Airway epithelial cell (primary cell): ENCODE measurements around the gene SMARCC2. TPM values are rescaled to one million over a fixed set of nuclear protein-coding genes. Genes with fewer than 3 reads are reported as not detected.

Experiments
- total RNA-seq: library from RNA; depleted of rRNA; stranded (reverse); fragments of >200 nt; gene quantifications from 2 replicates; pipeline ENCODE4 v1.2.3, GENCODE V29; 2015

Gene SMARCC2
- total RNA-seq = 22.7 and 28.4 TPM in 2 replicates

DNA sequence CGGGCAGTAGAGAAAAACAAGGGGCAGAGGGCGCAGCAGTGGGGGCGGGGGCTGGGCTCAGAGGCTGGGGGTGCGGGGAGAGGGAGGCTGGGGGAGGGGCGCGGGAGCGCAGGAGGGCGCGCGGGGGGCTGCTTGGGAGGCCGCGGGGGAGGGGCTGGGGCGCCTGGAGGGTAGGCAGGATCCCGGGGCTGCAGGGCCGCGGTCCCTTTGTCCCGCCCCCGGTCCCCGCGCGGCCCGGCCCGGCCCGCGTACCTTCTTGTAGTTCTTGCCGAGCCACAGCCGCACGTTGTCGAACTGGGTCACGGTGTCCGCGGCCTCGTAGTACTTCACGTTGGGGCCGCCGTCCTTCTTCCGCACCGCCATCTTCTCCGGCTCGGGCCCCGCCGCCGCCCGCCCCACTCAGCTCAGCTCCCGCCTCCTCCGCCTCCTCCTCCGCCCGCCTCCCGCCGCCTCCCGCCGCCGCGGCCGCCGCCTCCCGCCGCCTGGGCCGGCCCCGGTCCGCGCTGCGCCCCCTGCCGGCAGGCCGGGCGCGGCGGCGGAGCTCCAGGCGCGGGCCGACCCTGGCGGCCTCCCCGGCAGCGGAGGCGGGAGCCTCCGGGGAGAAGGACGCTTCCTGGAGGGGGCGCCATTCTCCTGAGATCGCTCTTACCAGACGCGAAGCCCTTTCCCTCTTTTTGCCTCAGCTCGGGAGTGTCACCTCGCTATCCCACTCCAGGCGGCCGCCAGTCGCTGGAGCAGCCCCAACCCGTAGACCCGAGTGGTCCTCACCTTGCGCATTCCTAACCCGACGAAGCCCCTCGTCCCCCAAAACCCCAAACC is at the start of gene SMARCC2:
TSS of gene SMARCC2 (minus strand) at position 385 of the 819 bp plus-strand sequence. CDS start at position 363, 22 bp downstream.

DNA sequence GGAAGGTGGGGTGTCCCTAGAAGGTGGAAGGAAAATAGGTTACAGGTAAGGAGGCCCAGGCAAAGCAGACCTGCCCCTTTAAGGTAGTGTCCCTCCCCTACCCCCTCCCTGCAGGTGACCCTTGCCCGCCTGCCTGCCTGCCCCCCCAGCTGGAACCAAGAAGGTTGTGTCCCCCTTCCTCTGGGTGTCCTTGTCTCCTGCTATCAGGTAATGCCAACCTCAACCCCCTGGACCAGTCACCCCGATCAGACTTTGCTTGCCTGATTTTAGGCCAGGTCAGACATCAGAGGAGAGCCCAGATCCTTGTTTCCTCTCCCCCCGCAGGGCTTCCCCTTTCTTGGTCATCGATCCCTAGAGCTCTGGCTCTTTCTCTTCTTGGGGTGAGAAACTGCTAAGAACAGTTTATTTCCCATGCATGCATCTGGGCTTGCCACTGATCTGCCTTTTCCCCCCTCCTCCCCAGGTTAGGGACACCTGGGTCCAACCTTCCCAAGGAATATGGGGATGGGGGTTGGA is 40.7 kb upstream of the SMARCC2 start, which contains the start of gene SLC39A5:
TSS of gene SLC39A5 (plus strand) at position 136 of the 516 bp plus-strand sequence. CDS start 1,224 bp downstream, outside the sequence.

DNA sequence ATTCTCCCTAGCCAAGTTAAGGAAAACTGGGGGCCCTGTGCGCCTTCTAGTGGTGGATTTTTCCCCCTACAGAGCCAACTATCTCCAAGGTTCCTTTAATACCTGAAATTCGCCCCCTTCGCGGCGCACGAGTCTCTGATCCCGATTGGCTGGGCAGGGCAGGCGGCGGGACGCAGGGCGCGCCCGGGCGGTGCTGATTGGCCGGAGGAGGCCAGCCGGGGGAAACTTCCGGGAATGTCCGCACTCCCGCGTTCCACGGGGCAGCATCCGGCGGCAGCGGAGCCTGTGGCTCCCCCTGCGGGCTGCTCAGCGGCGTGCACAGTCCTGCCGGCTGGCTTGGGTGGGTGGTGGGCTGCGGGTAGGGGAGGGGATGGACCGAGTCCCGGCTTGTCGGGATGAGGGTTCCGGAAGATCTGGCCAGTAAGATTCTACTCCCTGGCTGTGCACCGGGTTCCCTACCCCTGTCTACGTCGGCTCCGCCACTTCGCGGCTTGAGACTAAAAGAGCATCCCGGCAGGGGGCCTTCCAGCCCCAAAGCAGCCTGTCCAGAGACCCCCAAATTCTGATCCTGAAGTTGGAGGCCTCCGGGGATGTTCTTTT is 34.9 kb upstream of the SMARCC2 start, which contains the start of gene NABP2:
TSS of gene NABP2 (plus strand) at position 241 of the 600 bp plus-strand sequence. CDS start 515 bp downstream, outside the sequence.

DNA sequence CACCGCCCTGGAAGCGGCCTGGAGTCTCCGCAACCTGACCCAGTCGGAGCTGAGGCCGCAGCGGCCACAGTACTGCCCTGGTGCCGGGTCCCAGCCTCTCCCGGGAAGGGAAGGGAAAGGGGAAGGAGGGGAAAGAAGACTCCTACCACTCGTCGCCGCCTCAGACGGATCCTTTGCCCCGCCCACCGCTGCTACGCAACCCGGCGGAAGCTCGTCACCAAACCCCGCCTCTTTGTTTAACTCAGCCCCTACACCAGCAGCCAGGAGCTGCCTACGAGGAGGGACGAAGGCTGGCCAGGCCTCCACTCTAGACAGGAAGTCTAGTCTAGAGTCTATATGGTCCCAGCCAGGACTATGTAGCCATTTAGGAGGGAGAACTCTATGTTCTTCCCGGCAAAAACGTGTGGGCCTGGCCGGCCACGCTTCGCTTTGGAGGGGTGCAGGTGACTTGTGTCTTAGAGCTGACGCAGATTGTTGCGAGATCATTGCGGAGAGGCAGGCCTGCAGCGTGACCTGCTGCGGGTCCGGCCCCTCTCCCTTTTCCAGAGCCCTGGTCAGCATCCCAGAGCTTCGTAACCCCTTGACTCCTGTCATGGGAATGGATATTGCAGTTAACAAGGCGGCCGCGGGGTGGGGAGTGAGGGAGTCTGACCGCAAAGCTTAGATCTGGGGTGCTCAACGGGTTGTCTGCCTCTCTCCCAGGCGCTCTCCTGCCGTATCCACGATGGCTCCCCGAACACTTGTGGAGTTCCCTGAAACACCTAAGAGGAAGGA is 32.7 kb upstream of the SMARCC2 start, which contains the start of gene RNF41:
TSS of gene RNF41 (minus strand) at position 166 of the 774 bp plus-strand sequence. CDS start 7,875 bp downstream, outside the sequence.

DNA sequence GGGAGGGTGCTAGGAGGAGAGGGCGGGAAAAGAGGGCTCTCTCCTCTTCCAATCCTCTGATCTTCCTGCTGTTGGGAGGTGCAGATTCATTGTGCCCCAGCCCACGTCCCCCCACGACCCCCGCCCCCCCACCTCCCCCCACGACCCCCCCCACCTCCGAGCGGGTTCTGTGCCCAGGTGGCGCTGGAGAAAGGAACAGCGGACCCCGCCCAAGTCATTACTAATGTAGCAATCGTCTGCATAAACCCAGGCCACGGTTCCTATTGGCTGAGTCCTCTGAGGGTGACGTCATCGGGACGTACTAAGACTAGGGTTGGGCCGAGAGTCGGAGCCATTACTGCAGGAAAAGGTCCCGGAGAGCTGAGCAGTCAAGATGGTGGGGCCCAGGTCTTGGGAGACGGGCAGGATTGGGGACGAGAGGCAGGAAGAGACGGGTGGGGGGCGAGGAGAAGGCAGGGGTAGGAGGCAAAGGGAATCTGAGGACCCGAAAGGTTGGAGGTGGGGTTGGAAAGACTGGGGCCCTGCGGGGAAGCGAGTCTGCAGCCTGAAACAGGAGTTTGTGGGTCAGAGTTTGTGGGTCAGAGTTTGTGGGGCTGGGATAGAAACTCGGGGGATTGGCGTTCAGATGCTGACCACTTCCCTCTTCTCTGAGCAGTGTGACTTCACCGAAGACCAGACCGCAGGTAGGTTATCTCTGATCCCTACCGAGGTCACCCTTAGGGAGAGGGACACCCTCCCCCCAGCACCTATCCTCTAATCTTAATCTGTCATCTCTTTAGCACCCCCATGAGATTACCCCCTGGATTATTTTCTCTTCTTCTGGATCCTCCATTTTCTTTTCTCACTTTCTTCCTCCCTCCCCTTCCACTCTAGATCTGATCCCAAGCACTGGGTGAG is 31.0 kb downstream of the SMARCC2 start, which contains the start of gene MYL6:
TSS of gene MYL6 (plus strand) at position 331 of the 897 bp plus-strand sequence. CDS start at position 374, 43 bp downstream.

DNA sequence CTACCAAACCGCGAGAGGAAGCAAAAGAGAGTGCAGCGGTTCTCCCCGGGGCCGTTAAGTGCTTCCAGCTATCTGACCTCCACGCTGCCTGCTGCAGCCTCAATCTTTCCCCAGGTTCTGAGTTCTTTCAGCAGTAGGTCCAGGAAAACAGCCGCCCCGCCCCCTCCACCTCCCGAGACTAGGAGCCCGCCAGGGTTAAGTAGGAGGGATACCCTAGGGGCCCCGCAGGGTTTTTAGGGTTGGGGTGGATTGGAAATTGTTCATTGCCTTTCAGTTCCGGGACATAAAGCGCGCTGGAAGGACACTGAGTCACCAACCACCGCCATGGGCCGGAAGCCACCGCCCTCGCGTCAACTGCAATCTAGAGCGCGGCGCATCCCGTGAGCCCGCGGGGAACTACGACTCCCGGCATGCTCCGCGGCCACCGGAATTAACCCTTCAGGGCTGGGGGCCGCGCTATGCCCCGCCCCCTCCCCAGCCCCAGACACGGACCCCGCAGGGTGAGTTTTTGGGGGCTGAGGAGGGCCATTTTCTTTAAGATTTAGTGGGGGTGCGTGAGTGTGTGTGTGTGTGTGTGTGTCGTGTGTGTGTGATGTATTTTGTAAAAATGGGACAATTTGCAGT is 37.0 kb downstream of the SMARCC2 start, which contains the start of gene MYL6B:
TSS of gene MYL6B (plus strand) at position 456 of the 624 bp plus-strand sequence. CDS start 1,332 bp downstream, outside the sequence.

DNA sequence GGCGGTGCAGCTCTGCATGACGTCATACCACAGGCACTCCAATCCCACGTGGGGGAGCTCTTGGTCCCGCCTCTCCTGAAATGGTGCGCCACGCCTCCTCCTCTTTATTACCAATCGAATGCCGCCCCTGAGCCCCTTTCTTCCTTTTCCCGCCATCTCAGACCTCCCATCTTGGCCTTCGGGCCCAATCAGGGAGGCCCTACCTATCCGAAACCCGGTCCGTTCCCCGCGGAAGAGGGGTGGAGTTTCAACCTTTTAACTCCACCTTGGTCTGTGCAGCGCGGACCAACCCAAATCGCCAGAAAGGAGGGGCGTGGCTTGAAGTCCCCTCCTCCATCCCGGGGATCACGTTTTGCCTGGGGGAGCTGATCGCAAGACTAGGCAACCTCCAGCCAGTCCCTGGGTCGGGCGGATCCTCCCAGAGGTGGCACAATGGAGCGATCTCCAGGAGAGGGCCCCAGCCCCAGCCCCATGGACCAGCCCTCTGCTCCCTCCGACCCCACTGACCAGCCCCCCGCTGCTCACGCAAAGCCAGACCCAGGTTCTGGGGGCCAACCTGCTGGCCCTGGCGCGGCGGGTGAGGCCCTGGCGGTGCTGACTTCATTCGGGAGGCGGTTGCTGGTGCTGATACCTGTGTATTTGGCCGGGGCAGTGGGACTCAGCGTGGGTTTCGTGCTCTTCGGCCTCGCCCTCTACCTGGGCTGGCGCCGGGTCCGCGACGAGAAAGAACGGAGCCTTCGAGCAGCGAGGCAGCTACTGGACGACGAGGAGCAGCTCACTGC is 61.2 kb downstream of the SMARCC2 start, which contains the start of gene ESYT1:
TSS of gene ESYT1 (plus strand) at position 380 of the 782 bp plus-strand sequence. CDS start at position 433, 53 bp downstream.

DNA sequence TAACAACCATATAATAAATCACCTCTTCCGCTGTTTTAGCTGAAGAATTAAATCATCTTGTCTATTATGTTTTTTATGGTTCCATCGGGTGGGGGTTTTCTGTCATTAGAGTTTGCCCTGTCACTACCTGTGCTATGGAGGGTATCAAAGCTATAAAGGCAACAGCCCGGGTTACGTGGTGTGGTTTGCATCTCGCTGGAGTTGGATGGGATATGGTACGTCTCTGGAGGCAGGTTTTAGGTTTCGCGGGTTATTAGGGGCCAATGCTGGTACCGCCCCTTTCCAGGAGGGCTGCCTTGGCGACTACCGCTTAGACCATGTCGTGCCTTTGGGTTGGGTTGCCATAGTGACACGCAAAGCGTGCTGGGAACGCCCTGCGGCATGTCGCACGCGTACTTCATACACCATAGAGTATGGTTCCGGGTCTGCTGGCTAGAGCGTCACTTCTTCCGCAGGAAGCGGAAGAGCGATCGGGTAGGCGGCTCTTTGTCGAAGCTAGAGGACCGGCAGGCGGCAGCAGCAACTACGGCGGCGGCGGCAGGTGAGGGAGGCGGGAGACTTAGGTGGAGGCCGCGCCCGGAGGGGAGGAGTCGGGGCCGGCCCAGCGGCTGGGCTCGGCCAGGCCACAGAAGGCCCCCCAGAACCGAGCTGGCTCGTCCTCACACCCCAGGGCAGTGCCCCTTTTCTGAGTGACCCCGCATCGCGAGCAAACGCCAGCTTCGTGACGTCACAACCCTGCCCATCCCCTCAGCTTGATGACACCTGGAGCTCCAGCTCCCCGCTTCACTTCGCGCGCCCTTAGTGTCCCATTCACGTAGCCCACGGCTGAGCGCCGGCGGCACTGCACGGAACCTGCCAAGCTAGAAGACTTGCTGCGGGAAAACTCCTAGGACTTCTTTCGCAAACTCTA is 71.2 kb downstream of the SMARCC2 start, which contains the start of gene ZC3H10:
TSS of gene ZC3H10 (plus strand) at position 489 of the 910 bp plus-strand sequence. CDS start 2,297 bp downstream, outside the sequence.

DNA sequence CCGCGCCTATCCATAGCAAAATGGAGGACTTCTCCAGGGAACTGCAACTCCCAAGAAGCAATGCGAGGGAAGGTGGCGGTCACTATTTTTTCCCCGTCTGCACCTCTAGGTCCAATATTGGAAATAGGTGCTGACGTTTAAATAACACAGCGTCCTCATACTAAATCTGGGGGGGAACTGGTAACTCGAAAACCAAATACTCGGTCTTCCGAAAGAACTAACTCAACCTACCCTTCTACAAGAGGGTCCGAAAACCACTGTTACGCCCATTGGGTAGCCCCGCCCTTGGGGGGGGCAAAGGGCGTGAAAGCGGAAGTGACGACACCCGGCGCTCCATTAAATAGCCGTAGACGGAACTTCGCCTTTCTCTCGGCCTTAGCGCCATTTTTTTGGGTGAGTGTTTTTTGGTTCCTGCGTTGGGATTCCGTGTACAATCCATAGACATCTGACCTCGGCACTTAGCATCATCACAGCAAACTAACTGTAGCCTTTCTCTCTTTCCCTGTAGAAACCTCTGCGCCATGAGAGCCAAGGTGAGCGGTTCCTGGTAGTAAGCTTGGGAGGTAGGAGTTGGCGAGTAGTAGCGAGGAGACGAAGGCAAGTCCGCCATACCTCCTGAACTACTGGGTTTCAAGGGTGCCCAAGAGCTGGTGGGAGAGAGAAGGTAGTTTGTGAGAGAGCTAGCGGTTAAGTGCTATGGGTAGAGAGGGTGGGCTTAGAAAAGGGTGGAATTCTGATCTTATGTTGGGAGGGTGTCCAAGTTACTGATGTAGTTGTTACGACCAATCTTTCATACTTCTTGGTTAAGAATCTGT is 72.8 kb downstream of the SMARCC2 start, which contains the start of gene RPL41:
TSS of gene RPL41 (plus strand) at position 367 of the 815 bp plus-strand sequence.

Other genes starting within 250 kb of the SMARCC2 start
- gene PMEL, start 223.4 kb downstream of the SMARCC2 start, total RNA-seq = 1.9 and 2.6 TPM in 2 replicates
- 36.7 and 43.8 TPM in 2 replicates for gene CDK2, start 222.7 kb downstream of the SMARCC2 start, total RNA-seq
- gene RAB5B, start 215.4 kb downstream of the SMARCC2 start, total RNA-seq = 47.2 and 66.3 TPM in 2 replicates
- 14.6 and 15.9 TPM in 2 replicates for gene SUOX, start 192.2 kb downstream of the SMARCC2 start, total RNA-seq
- gene IKZF4, start 168.4 kb downstream of the SMARCC2 start, total RNA-seq = 2.2 and 4.6 TPM in 2 replicates
- gene RPS26, start 147.6 kb downstream of the SMARCC2 start, total RNA-seq = 1,471 and 1,883 TPM in 2 replicates
- gene ERBB3, start 109.3 kb downstream of the SMARCC2 start, total RNA-seq = 22.6 and 36.5 TPM in 2 replicates
- gene PA2G4, start 84.9 kb downstream of the SMARCC2 start, total RNA-seq = 322 and 323 TPM in 2 replicates
- 4,695 and 6,389 TPM in 2 replicates for gene RPL41, start 72.8 kb downstream of the SMARCC2 start, total RNA-seq
- 0.98 and 2.2 TPM in 2 replicates for gene ZC3H10, start 71.2 kb downstream of the SMARCC2 start, total RNA-seq
- gene ESYT1, start 61.2 kb downstream of the SMARCC2 start, total RNA-seq = 152 and 202 TPM in 2 replicates
- gene MYL6B, start 36.9 kb downstream of the SMARCC2 start, total RNA-seq = 56.0 and 95.3 TPM in 2 replicates
- gene MYL6, start 31.1 kb downstream of the SMARCC2 start, total RNA-seq = 1,958 and 2,366 TPM in 2 replicates
- gene RNF41, start 32.4 kb upstream of the SMARCC2 start, total RNA-seq = 32.7 and 36.3 TPM in 2 replicates
- 43.2 and 50.9 TPM in 2 replicates for gene NABP2, start 34.9 kb upstream of the SMARCC2 start, total RNA-seq
- gene SLC39A5, start 40.6 kb upstream of the SMARCC2 start, total RNA-seq = not detected in 2 replicates
- gene ANKRD52, start 68.9 kb upstream of the SMARCC2 start, total RNA-seq = 12.4 and 18.3 TPM in 2 replicates
- 7.8 and 18.3 TPM in 2 replicates for gene COQ10A, start 77.5 kb upstream of the SMARCC2 start, total RNA-seq
- 111 and 144 TPM in 2 replicates for gene CS, start 110.8 kb upstream of the SMARCC2 start, total RNA-seq
- gene CNPY2, start 126.5 kb upstream of the SMARCC2 start, total RNA-seq = 78.9 and 88.9 TPM in 2 replicates
- 12.6 and 15.4 TPM in 2 replicates for gene PAN2, start 144.5 kb upstream of the SMARCC2 start, total RNA-seq
- 0.92 TPM in 1 of 2 replicates, not detected in the other for gene IL23A, start 149.4 kb upstream of the SMARCC2 start, total RNA-seq
- gene STAT2, start 170.6 kb upstream of the SMARCC2 start, total RNA-seq = 36.3 and 37.5 TPM in 2 replicates
- gene APOF, start 173.4 kb upstream of the SMARCC2 start, total RNA-seq = not detected in 2 replicates